Heart left ventricle (tissue), 16 donors: ENCODE results near the gene RFPL3. TPM values are rescaled to one million over a fixed set of nuclear protein-coding genes. Genes with fewer than 3 reads are reported as not detected.
"Not testable (repeated sequence)": the region's sequence is repeated elsewhere in the genome, so short reads cannot be mapped to it uniquely, and the experiment has no call there.

Experiments used
- ATAC-seq, 4 donors: fragments of 200-7000 bp; cut with Tn5 transposase; one replicate each; pipeline ENCODE4 v1.9.1; 2020 to 2022; ENCODE audit warnings: moderate library complexity in 4 of 4, mild to moderate bottlenecking in 3 of 4, moderate number of reproducible peaks in 1 of 4
- DNase-seq, 5 donors: peaks; one replicate each; pipeline ENCODE4 v3.0.0-alpha.2; 2020
- H3K27ac ChIP-seq, 12 donors: fragments of 200-600 bp; sonication (generic) in 4 of 12; one replicate each; pipeline versions ENCODE4 v1.5.0 to v1.8.0; 2016 to 2022; ENCODE audit warnings: mild to moderate bottlenecking in 2 of 12
- H3K27me3 ChIP-seq, 9 donors: fragments of 200-600 bp; sonication (generic) in 2 of 9; one replicate each; pipeline versions ENCODE4 v1.5.1 to v1.8.0; 2016 to 2022; ENCODE audit warnings: mild to moderate bottlenecking in 3 of 9
- H3K36me3 ChIP-seq, 9 donors: fragments of 200-600 bp; sonication (generic) in 2 of 9; one replicate each; pipeline versions ENCODE4 v1.5.0 to v1.8.0; 2018 to 2022; ENCODE audit warnings: mild to moderate bottlenecking in 2 of 9
- H3K4me1 ChIP-seq, 12 donors: fragments of 200-600 bp; sonication (generic) in 4 of 12; one replicate each; pipeline versions ENCODE4 v1.5.0 to v1.8.0; 2016 to 2022; ENCODE audit warnings: mild to moderate bottlenecking in 3 of 12
- H3K4me3 ChIP-seq, 12 donors: fragments of 200-600 bp; sonication (generic) in 4 of 12; one replicate each; pipeline versions ENCODE4 v1.5.0 to v1.8.0; 2017 to 2022; ENCODE audit warnings: mild to moderate bottlenecking in 9 of 12, moderate library complexity in 4 of 12
- H3K9me3 ChIP-seq, 12 donors: fragments of 200-600 bp; sonication (generic) in 4 of 12; one replicate each; pipeline versions ENCODE4 v1.5.0 to v1.8.0; 2016 to 2022; ENCODE audit warnings: mild to moderate bottlenecking in 1 of 12
- POLR2A ChIP-seq, 2 donors: fragments of 450-650 bp; IDR thresholded peaks; one replicate each; pipeline ENCODE4 v1.6.1; 2017; ENCODE audit warnings: antibody characterized with exemption in 2 of 2, mild to moderate bottlenecking in 2 of 2, moderate library complexity in 2 of 2
- WGBS, 4 donors: extraction: QIAGEN DNeasy Blood & Tissue Kit in 2 of 4; methylation state at CpG; one replicate each; pipeline versions ENCODE4 v1.1.5 to v1.1.7; 2013 to 2018; 5-methylcytosine and 5-hydroxymethylcytosine counted together
- intact Hi-C, 10 donors: fragments of 100-400 bp; cut with DNase I; formaldehyde crosslinking; loops; one replicate each; pipeline versions ENCODE4 v1.11.1 to v1.14.2; 2022
- polyA plus RNA-seq, 2 donors: library from polyadenylated mRNA; stranded (reverse); fragments of 200-250 nt; gene quantifications; one replicate each; pipeline ENCODE4 v1.2.3, GENCODE V29; 2013
- total RNA-seq, 9 donors: library from RNA; depleted of rRNA in 2 of 9; stranded (reverse); fragments of >200 nt in 2 of 9; fragmentation: NEBNext Ultra II Directional in 3 of 9; extraction: Animal tissue kit (Norgen Biotek cat#: 25700) in 3 of 9; gene quantifications; one replicate each; pipeline versions ENCODE4 v1.1.0 to v1.2.4, GENCODE V29; 2016 to 2023
- TF ChIP-seq, protein P1 (sequence below), 12 donors: fragments of 200-600 bp; sonication (generic) in 4 of 12; IDR thresholded peaks; one replicate each; pipeline versions ENCODE4 v1.5.0 to v1.8.0; 2018 to 2022; ENCODE audit warnings: antibody characterized with exemption in 12 of 12, mild to moderate bottlenecking in 5 of 12
- donor health status: ischemic (EF 13 %, LVEDD 7.1; RV severe dilation, severe dysfunction).
- donor health status: healthy with polysubstance abuse.
- donor health status: DM: no; HTN: yes; CAD: no.
- donor health status: DM: no; HTN: no; CAD: no.
- donor health status: ischemic (EF 25% LVEDD 6.9; RV normal size, moderate dysfunction).
- donor health status: ischemic (EF 25% LVEDD 5.7; RV mildly dilated, moderate dysfunction).
- donor health status: healthy.
- donor health status: DM: yes; HTN: yes; CAD: no.
- donor health status: ischemic (EF 35%, LVEDD 5.7; RV mildly dilated, moderate dysfunction).
- donor health status: nonischemic (EF 11% LVEDD 7.7; RV severe dilation, severe dysfunction).
- donor health status: DM: yes; HTN: yes; CAD: no.
- donor health status: PGD.
- donor health status: ischemic (EF 29% LVEDD 5.4; RV normal size, mild dysfunction).
- donor health status: nonischemic (EF 23%, LVEDD 6.1; RV moderate dilation, normal function).

RFPL3 gene
- total and polyA plus RNA-seq, 11 donors = not detected

DNA sequence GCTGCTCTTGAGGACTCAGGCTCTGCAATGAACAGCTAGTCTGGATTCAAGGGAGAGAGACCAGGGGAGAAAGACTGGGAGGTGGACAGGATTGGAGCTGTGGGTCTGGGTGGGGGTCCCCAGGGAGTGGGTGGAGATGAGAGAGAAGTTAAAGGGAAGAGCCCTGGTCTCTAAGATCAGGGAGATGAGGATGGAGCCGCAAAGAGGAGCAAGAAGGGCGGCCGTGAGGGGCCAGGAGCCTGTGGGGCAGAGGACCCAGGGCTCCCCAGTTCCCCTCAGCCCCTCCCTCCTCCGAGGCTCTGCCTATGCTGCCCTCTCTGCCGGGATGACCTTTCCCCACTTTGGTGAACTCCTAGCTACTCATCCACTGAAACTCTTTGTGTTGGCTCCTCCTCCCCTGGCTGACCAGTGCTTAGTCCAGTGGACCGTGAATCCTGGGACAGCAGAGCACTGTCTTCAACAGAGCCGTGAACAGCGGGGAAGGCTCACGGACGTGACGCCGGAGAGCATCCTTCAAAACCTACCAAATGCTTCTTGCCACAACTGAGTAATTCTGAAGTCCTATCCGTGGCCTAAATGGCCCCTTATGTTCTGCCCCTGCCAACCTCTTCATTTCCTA lies 16.4 kb upstream of the RFPL3 start:
- TF ChIP-seq, protein P1, sequence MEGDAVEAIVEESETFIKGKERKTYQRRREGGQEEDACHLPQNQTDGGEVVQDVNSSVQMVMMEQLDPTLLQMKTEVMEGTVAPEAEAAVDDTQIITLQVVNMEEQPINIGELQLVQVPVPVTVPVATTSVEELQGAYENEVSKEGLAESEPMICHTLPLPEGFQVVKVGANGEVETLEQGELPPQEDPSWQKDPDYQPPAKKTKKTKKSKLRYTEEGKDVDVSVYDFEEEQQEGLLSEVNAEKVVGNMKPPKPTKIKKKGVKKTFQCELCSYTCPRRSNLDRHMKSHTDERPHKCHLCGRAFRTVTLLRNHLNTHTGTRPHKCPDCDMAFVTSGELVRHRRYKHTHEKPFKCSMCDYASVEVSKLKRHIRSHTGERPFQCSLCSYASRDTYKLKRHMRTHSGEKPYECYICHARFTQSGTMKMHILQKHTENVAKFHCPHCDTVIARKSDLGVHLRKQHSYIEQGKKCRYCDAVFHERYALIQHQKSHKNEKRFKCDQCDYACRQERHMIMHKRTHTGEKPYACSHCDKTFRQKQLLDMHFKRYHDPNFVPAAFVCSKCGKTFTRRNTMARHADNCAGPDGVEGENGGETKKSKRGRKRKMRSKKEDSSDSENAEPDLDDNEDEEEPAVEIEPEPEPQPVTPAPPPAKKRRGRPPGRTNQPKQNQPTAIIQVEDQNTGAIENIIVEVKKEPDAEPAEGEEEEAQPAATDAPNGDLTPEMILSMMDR (IDR thresholded peaks at IDR 0.05) = no peak
- no peak for TF ChIP-seq POLR2A (IDR thresholded peaks at IDR 0.05)
- H3K27me3 ChIP-seq = peaks cover 0 to 24% (median 0%) of the 10 kb centered on the region in 9 donors
- H3K27ac ChIP-seq = no peak overlapping the region
- no peak overlapping the region for H3K4me3 ChIP-seq
- no peaks in the 10 kb centered on the region for H3K9me3 ChIP-seq
- DNase-seq (no peak), ATAC-seq (no peak)
- 80 to 90% (median 84%) methylated on average over 13 of the region's 13 CpGs for WGBS, 4 donors
- H3K36me3 ChIP-seq = no peaks in the 10 kb centered on the region
- intact Hi-C loops = no loop called here
- H3K4me1 ChIP-seq = peaks cover 0 to 12% (median 0%) of the 10 kb centered on the region in 12 donors

DNA sequence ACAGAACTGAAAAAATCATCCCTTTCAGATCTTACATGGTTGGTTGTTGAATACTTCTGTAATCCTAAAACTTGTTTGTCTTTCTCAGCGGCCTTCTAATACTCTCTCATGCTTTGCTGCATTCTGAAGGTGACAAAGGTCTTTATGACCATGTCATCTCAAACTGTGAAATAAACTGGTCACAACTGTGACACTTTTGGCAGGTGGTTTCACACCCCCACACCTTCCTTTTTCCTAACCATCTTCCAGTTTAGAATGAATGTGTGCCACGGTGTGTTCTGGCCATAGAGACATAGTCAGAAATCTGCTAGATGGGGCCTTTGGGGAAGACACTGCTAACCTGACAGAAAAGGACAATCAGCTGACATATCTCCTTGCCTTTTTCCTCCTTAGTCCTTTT lies 14.7 kb upstream of the RFPL3 start:
- DNase-seq (no peak), ATAC-seq (no peak)
- Histone ChIP-seq H3K4me3 (no peak overlapping the region), H3K27me3 (peaks cover 0 to 24% (median 0%) of the 10 kb centered on the region in 9 donors), H3K36me3 (no peaks in the 10 kb centered on the region), H3K4me1 (no peaks in the 10 kb centered on the region), H3K9me3 (peaks cover 0 to 4% (median 0%) of the 10 kb centered on the region in 12 donors), H3K27ac (no peak overlapping the region)
- 73 to 80% (median 76%) methylated on average over 2 of the region's 2 CpGs for WGBS, 4 donors
- no peak for TF ChIP-seq POLR2A (IDR thresholded peaks at IDR 0.05)
- TF ChIP-seq, protein P1 (IDR thresholded peaks at IDR 0.05) = no peak
- intact Hi-C loops = no loop called here

DNA sequence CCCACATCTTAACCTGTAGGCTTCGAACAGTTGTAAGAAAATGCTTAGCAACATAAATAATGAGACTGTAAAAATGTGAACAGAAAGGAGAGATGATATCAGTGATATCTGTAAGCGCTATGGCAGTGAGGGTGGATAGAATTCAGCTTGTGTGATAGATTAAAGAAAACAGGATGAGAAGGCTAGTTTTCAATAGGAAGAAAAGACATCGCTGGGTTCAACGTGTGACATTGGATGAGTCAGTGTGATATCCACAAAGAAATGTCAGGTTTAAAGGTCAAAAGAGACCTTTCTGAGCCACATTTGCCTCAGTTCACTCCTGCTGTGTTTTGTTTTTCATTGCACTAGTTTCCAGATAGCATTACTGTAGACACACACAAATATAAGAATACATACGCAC lies 13.7 kb upstream of the RFPL3 start:
- TF ChIP-seq, protein P1 (IDR thresholded peaks at IDR 0.05) = no peak
- TF ChIP-seq POLR2A (IDR thresholded peaks at IDR 0.05) = no peak
- Histone ChIP-seq H3K9me3 (peaks cover 0 to 4% (median 0%) of the 10 kb centered on the region in 12 donors), H3K27ac (no peak overlapping the region), H3K4me3 (no peak overlapping the region), H3K27me3 (peaks cover 0 to 23% (median 0%) of the 10 kb centered on the region in 9 donors), H3K36me3 (no peaks in the 10 kb centered on the region), H3K4me1 (no peaks in the 10 kb centered on the region)
- 62 to 79% (median 71%) methylated on average over 5 of the region's 5 CpGs for WGBS, 4 donors
- ATAC-seq (no peak), DNase-seq (no peak)
- intact Hi-C loops = no loop called here

DNA sequence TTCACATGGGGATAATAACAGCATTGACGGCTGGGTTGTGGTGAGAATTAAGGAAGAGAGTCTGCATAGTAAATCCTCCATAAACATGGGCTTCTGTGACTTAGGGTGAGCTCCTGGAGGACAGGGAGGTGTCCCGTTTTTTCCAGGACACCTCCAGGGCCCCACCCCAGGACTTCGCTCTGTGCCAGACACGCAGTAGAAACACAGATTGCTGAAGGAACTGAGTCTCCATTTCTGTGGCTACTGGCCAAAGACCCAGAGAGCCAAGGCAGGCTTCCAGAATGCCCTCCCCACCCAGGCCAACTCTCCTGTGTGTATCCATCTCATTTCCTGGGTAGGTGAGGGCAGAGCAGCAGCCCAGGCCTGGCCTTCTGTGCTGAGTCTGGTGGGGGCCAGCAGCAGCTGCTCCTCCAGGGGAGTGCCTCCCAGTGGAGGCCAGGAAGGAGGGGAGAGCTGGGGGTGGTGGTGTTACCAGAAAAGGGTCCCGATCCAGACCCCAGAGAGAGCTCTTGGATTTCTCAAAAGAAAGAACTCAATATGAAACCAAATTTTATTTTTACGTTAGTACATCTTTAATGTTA lies 9.5 kb upstream of the RFPL3 start:
- no peak overlapping the region for H3K27ac ChIP-seq
- no peaks in the 10 kb centered on the region for H3K36me3 ChIP-seq
- H3K4me1 ChIP-seq = no peaks in the 10 kb centered on the region
- DNase-seq (no peak), ATAC-seq (no peak)
- TF ChIP-seq, protein P1 (IDR thresholded peaks at IDR 0.05) = no peak
- no peak for TF ChIP-seq POLR2A (IDR thresholded peaks at IDR 0.05)
- intact Hi-C loops = no loop called here
- WGBS, 4 donors = 72 to 86% (median 76%) methylated on average over 6 of the region's 6 CpGs
- no peak overlapping the region for H3K4me3 ChIP-seq
- peaks cover 0 to 4% (median 0%) of the 10 kb centered on the region in 12 donors for H3K9me3 ChIP-seq
- peaks cover 0 to 9% (median 0%) of the 10 kb centered on the region in 9 donors for H3K27me3 ChIP-seq

GRCh38 chr22:32351875-32352274 lies 5.8 kb upstream of the RFPL3 start:
- intact Hi-C loops, H3K9me3 ChIP-seq, H3K27me3 ChIP-seq, H3K4me3 ChIP-seq, ATAC-seq, H3K27ac ChIP-seq, H3K36me3 ChIP-seq, DNase-seq, H3K4me1 ChIP-seq: not testable (repeated sequence)
- WGBS, 4 donors = 94 to 100% (median 97%) methylated on average over 1 of the region's 1 CpG
